Body of pancreas (tissue), 4 donors: ENCODE measurements around the gene C1QTNF12.

Experiments
- POLR2A ChIP-seq, 3 donors: fragments of 450-650 bp; IDR thresholded peaks; one replicate each; pipeline ENCODE4 v1.6.1; 2016; ENCODE audit warnings: antibody characterized with exemption in 3 of 3, mild to moderate bottlenecking in 2 of 3
- TF ChIP-seq, protein P1 (sequence below), 7 experiments: fragments of 450-650 bp in 4 of 7; fragments of 200-600 bp in 3 of 7; sonication (generic) in 3 of 7; IDR thresholded peaks; one replicate each; pipeline ENCODE4 v1.5.1; 2016 to 2019; ENCODE audit warnings: antibody characterized with exemption in 7 of 7

DNA sequence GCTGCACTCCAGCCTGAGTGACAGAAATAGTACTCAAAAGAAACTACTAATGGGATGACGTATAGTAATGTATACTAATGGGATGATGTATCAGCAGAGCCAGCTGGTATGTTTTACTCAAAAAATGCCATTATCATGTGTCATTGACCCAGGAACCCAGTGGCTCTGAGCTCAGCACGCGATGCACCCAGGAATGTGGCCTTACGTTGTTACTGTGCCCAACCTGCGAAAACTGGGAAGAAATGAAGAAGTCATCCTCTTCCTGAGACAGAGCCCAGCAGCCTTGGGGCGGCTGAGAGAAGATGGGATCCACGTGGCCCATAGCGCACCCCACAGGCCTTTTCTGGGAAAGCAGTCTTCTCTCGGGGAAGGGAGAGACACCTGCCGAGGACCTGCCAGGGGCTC lies 18.3 kb upstream of the C1QTNF12 start:
- TF ChIP-seq, protein P1, sequence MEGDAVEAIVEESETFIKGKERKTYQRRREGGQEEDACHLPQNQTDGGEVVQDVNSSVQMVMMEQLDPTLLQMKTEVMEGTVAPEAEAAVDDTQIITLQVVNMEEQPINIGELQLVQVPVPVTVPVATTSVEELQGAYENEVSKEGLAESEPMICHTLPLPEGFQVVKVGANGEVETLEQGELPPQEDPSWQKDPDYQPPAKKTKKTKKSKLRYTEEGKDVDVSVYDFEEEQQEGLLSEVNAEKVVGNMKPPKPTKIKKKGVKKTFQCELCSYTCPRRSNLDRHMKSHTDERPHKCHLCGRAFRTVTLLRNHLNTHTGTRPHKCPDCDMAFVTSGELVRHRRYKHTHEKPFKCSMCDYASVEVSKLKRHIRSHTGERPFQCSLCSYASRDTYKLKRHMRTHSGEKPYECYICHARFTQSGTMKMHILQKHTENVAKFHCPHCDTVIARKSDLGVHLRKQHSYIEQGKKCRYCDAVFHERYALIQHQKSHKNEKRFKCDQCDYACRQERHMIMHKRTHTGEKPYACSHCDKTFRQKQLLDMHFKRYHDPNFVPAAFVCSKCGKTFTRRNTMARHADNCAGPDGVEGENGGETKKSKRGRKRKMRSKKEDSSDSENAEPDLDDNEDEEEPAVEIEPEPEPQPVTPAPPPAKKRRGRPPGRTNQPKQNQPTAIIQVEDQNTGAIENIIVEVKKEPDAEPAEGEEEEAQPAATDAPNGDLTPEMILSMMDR (IDR thresholded peaks at IDR 0.05) = no peak
- TF ChIP-seq POLR2A (IDR thresholded peaks at IDR 0.05) = no peak
